K562 (cell line): ENCODE data around the gene YIF1A. TPM values are rescaled to one million over a fixed set of nuclear protein-coding genes. Genes with fewer than 3 reads are reported as not detected.

Source experiments
- E4F1 ChIP-seq: fragments of 250-450 bp; sonication (Bioruptor Pico); IDR thresholded peaks from 2 replicates; pipeline ENCODE4 v1.5.0; 2021; ENCODE audit warnings: mild to moderate bottlenecking, borderline replicate concordance
- ETV5 ChIP-seq: sonication (generic); formaldehyde crosslinking; IDR thresholded peaks from 2 replicates; pipeline ENCODE4 v1.4.0; 2020; ENCODE audit warnings: low read depth, mild to moderate bottlenecking, missing genetic modification reagents
- FOXA3 ChIP-seq, 2 experiments: fragments of 450-650 bp in 1 of 2; sonication (generic) in 1 of 2; formaldehyde crosslinking; IDR thresholded peaks in 1 of 2; conservative IDR thresholded peaks in 1 of 2; 2 replicates each; pipeline versions ENCODE4 v1.4.0 to v1.8.0; 2020 to 2022; ENCODE audit warnings: mild to moderate bottlenecking in 2 of 2, missing genetic modification reagents in 1 of 2
- FUS ChIP-seq: fragments of 200-400 bp; formaldehyde crosslinking; optimal IDR thresholded peaks from 2 replicates; pipeline ENCODE3; 2017; ENCODE audit warnings: low read depth, low read length
- HDAC6 ChIP-seq: IDR thresholded peaks from 2 replicates; pipeline ENCODE4 v1.6.1; 2012; ENCODE audit warnings: low read depth, mild to moderate bottlenecking, control low read depth, inconsistent platforms, low read length, moderate library complexity
- KLF1 ChIP-seq: fragments of 450-650 bp; IDR thresholded peaks from 2 replicates; pipeline ENCODE4 v1.6.1; 2016; ENCODE audit warnings: missing genetic modification characterization, missing compliant biosample characterization
- LEF1 ChIP-seq: fragments of 450-650 bp; IDR thresholded peaks from 2 replicates; pipeline ENCODE4 v1.6.1; 2016; ENCODE audit warnings: mild to moderate bottlenecking
- MAX ChIP-seq: sonication (generic); formaldehyde crosslinking; IDR thresholded peaks from 2 replicates; pipeline ENCODE4 v1.9.0; 2022; ENCODE audit warnings: mild to moderate bottlenecking, missing genetic modification reagents
- NBN ChIP-seq: fragments of 450-650 bp; IDR thresholded peaks from 2 replicates; pipeline ENCODE4 v1.6.1; 2016; ENCODE audit warnings: low read depth, mild to moderate bottlenecking
- NCOA2 ChIP-seq, 2 experiments: fragments of 450-650 bp; IDR thresholded peaks; 2 replicates each; pipeline ENCODE4 v1.6.1; 2018; ENCODE audit warnings: mild to moderate bottlenecking in 2 of 2, moderate library complexity in 1 of 2; ENCODE audit not compliant: partially characterized antibody in 2 of 2
- PHF21A ChIP-seq: fragments of 450-650 bp; IDR thresholded peaks from 2 replicates; pipeline ENCODE4 v1.6.1; 2017; ENCODE audit warnings: low read depth, borderline replicate concordance
- POLR2H ChIP-seq: IDR thresholded peaks from 2 replicates; pipeline ENCODE4 v1.6.1; 2016; ENCODE audit warnings: missing genetic modification characterization, low read depth, mild to moderate bottlenecking, control low read depth, missing compliant biosample characterization, moderate library complexity
- RBM39 ChIP-seq: fragments of 200-400 bp; formaldehyde crosslinking; optimal IDR thresholded peaks from 2 replicates; pipeline ENCODE3; 2018; ENCODE audit warnings: low read depth, low read length
- SFPQ ChIP-seq: fragments of 200-400 bp; formaldehyde crosslinking; IDR thresholded peaks from 2 replicates; pipeline ENCODE4 v1.6.1; 2017; ENCODE audit warnings: mild to moderate bottlenecking, low read depth, low read length, moderate library complexity
- SMC3 ChIP-seq: conservative IDR thresholded peaks from 2 replicates; pipeline ENCODE4 v1.6.1; 2011; ENCODE audit warnings: low read depth, low read length, improper control_type of control experiment; ENCODE audit not compliant: insufficient read depth
- SOX6 ChIP-seq: fragments of 450-650 bp; IDR thresholded peaks from 2 replicates; pipeline ENCODE4 v1.6.1; 2014; ENCODE audit warnings: mild to moderate bottlenecking
- TOE1 ChIP-seq, 2 experiments: fragments of 450-650 bp in 1 of 2; sonication (generic) in 1 of 2; formaldehyde crosslinking in 1 of 2; IDR thresholded peaks; 2 replicates each; pipeline versions ENCODE4 v1.7.1 to v1.8.0; 2016 to 2022; ENCODE audit warnings: borderline replicate concordance in 2 of 2, mild to moderate bottlenecking in 2 of 2, antibody characterized with exemption in 1 of 2, inconsistent platforms in 1 of 2, low read depth in 1 of 2, missing genetic modification reagents in 1 of 2, moderate library complexity in 1 of 2
- TRIM28 ChIP-seq: fragments of 450-650 bp; IDR thresholded peaks from 2 replicates; pipeline ENCODE4 v1.6.1; 2017
- ZNF589 ChIP-seq: fragments of 200-800 bp; sonication (Bioruptor generic); IDR thresholded peaks from 2 replicates; pipeline ENCODE4 v1.6.1; 2016; ENCODE audit warnings: low read depth, missing genetic modification characterization, missing compliant biosample characterization
- ZNF740 ChIP-seq, 3 experiments: fragments of 200-800 bp in 1 of 3; sonication (Bioruptor generic) in 1 of 3; sonication (generic) in 1 of 3; formaldehyde crosslinking in 1 of 3; IDR thresholded peaks; 2 replicates each; pipeline versions ENCODE4 v1.6.1 to v1.8.0; 2016 to 2022; ENCODE audit warnings: mild to moderate bottlenecking in 2 of 3, missing compliant biosample characterization in 2 of 3, missing genetic modification characterization in 2 of 3, missing genetic modification reagents in 1 of 3
- polyA plus RNA-seq, 8 experiments: library from polyadenylated mRNA; depleted of rRNA in 4 of 8; stranded (reverse) in 5 of 8; unstranded in 3 of 8; fragments of >200 nt; fragmentation: Nextera tagmentation in 2 of 8; fragmentation: Illumina TruSeq in 1 of 8; extraction: Ambion mirVana in 2 of 8; extraction: Trizol in 1 of 8; gene quantifications; 2 replicates each; pipeline versions ENCODE4 v1.2.1 to v1.2.3, GENCODE V29; 2011 to 2014; ENCODE audit warnings: inconsistent platforms in 1 of 8, missing spikeins in 1 of 8
- total RNA-seq, 7 experiments: library from RNA; depleted of rRNA in 6 of 7; stranded (reverse); fragments of >200 nt in 6 of 7; fragmentation: Illumina TruSeq in 2 of 7; extraction: Trizol in 2 of 7; gene quantifications; 2 replicates each; pipeline versions ENCODE4 v1.2.1 to v1.2.3, GENCODE V29; 2011 to 2021; ENCODE audit warnings: low replicate concordance in 1 of 7

Gene YIF1A
- total and polyA plus RNA-seq, 9 of the 15 experiments (the other 6 are each of a cell fraction or from before 2014, with no cell fraction given): 8.6 to 121 (median 77.2) TPM

- TF ChIP-seq RBM39: no peak
- TF ChIP-seq POLR2H: no peak
- no peak for TF ChIP-seq ZNF740 (CRISPR knock-in tag; IDR thresholded peaks at IDR 0.05)
- no peak for TF ChIP-seq ZNF740 (tag; IDR thresholded peaks at IDR 0.05)
- no peak for TF ChIP-seq HDAC6
- no peak for TF ChIP-seq KLF1 (tag)
- TF ChIP-seq SOX6: peak; percentile 51; the same call in 1 of the 2 replicates
- TF ChIP-seq TOE1 (IDR thresholded peaks at IDR 0.05; ENCODE audit: borderline replicate concordance): peak; percentile 52; the same call in 1 of the 2 replicates
- TF ChIP-seq TOE1 (CRISPR knock-in tag; IDR thresholded peaks at IDR 0.05; ENCODE audit: borderline replicate concordance, low read depth): peak; percentile 91; the same call in 1 of the 2 replicates
- 0 out of 2 replicates have a peak, but pooled peaks have one; percentile 45 for TF ChIP-seq ETV5
- peak; percentile 54 for TF ChIP-seq NBN
- TF ChIP-seq MAX: peak; percentile 99
- TF ChIP-seq FUS: no peak
- no peak for TF ChIP-seq NCOA2 (IDR thresholded peaks at IDR 0.05; ENCODE audit: partially characterized antibody in 2 of 2)
- no peak for TF ChIP-seq TRIM28
- TF ChIP-seq E4F1: no peak
- no peak for TF ChIP-seq ZNF589 (CRISPR knock-in tag)
- peak; percentile 93 for TF ChIP-seq SMC3
- peak; percentile 45; the same call in 1 of the 2 replicates for TF ChIP-seq PHF21A
- no peak for TF ChIP-seq SFPQ
- TF ChIP-seq FOXA3 (CRISPR knock-in tag; conservative IDR thresholded peaks at IDR 0.05 in 1 of 2, IDR thresholded peaks at IDR 0.05 in 1 of 2): 0 out of 4 replicates have a peak, but pooled peaks of 1 of the 2 experiments have one; percentile 65
- TF ChIP-seq LEF1: 0 out of 2 replicates have a peak, but pooled peaks have one; percentile 24
Observed at GRCh38 chr11:66328302-66329144, 39.6 kb upstream of the YIF1A start (continued).
